HG03108 (cell line): ENCODE results near the gene KRT6B.
"Not testable (repeated sequence)": the region's sequence is repeated elsewhere in the genome, so short reads cannot be mapped to it uniquely, and the experiment has no call there.

Experiments
- ATAC-seq: cut with Tn5 transposase; IDR thresholded peaks from one replicate; pipeline ENCODE4 v1.9.1; 2021; ENCODE audit warnings: moderate library complexity; ENCODE audit not compliant: unreplicated experiment

KRT6B gene

DNA sequence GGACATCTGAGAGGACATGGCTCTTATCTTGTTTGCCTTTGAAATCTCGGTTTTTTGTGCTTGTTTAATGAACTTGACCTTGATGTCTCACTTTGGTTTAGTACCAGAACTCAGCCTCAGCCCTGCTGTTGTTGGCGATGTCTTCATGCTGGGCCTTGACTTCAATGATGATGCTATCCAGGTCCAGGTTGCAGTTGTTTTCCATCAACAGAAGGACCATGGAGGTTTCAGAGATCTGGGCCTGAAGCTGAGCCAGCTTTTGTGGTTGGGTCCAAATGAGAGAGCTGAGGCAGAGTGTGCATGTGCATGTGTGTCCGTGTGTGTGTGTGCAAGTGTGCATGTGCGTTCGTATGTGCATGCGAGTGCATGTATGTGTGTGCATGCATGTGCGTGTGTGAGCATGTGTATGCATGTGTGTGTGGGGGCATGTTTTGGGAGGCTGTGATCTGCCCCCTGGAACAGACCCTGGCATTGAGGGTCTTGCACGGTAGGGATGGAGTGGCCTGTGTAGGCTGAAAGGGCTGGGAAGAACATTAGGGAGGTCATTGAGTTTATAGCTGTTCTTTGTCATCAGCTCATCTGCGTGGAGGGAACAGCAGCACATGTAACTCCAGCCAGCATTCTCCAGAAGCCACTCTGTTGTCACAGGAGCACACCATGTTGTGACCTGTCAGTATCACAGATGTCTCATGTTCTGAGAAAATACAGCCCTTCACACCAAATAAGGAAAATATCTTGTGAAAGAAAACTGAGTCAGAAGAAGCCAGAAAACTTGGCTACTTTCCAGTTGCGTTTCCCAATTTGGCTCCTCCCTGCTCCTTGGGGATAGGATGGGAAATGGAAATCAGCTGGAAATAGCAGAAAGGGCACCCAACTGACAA, 35.8 kb downstream of the KRT6B start:
- no peak for ATAC-seq

DNA sequence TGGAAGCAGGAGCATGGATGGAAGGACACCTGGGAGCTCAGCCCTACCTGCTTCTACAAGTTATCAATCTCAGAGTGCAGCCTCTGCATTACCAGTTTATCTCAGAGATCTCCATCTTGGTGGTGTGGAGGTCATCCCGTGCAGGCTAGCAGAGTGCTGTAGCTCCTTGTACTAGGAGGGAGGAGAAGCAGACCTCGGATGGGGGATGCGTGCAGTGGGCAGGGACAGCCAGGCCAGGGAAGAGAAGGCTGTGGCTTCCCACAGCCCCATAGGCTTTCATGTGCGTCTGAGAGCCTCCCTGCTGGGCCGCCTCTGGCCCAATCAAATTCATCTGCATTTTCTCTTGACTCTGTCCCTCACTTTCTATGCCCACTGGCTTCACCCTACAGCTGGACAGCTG, 37.0 kb downstream of the KRT6B start:
- no peak for ATAC-seq

DNA sequence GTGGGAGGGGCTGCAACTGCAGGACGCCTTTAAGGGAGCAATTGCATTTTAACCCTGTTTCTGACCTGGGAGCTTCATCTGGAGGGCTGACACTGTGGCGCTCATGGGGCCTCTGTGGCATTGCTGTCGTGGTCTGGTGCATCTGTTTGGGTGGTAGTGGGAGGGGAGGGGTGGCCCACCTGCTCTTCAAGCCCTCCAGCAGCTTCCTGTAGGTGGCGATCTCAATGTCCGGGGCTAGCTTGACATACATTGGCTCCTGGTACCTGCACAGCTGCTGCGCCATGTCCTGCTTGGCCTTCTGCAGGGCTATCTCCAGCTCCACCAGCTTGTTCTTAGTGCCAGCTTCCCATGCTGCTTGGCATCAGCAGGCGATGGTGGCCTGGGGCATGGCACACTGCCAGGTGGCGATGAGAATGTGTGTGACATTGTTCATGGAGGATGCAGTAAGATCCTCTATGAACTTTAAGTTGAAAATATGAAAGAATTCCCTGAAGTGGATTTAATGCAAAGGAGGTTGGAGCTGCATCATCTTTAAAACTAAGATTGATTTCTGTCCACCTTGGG, 38.1 kb downstream of the KRT6B start:
- no peak for ATAC-seq

DNA sequence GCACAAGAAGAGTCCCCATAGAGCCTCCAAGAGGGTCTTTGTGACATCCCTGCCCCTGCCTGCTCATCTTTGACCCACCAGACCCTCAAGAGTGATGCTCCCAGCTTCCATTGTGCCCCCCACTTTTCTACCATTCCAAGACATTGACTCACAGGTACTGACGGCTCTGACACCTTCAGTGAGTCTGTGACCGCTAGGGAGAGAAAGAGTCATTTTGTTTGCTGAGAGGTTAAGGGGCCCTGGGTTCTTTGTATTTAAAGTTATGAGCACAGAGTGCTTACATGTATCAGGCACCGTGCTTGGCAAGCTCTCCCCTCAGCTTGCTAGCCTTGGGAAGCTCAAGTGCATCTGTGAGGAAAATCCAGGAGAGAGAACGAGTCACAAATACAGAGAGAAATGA, 38.7 kb downstream of the KRT6B start:
- ATAC-seq = no peak

DNA sequence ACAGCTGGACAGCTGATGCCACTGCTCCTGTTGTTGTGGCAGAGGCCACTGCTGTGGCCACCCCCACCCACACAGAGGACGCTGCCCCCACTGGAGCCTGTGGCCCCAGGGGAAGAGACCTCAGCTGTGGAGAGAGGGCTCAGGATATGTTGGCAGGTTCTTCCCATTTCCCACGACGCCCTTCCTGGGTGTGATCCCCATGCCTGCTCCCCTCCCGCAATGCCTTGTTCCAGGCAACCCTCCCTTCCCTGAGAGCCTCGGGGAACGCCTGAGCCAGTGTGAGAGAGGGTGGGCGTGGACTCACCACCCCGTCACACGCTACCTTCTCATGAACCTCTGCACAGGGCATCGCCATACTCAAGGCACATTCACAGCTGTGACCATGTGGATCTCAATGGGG, 40.1 kb downstream of the KRT6B start:
- no peak for ATAC-seq

DNA sequence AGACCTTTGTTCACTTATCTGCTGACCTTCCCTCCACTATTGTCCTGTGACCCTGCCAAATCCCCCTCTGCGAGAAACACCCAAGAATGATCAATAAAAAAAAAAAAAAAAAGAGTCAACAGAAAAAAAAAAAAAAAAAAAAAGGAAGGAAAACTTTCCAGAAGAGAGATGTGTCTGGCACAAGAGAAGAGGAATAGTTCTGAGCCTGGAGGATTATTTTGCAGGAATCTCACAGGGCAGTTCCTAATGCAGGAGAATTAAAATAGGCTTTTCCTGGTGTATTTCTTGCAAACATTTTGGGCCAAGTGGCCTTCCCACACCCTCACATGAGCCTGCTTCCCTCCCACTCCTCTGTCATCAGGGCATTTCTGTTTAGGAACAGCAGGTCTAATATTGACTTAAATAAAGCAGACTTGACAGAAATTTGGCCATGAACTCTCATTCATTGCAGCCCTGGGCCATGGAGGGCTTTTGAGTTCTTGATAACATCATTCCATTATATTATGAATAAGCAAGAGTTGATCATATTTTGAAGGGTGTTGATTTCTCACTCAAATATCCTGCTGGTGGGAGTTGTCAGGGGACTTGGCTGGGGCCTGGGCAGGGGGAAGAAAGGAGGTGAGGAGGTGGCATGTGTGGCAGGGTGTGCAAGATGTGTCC, 41.2 kb downstream of the KRT6B start:
- not testable (repeated sequence) for ATAC-seq

DNA sequence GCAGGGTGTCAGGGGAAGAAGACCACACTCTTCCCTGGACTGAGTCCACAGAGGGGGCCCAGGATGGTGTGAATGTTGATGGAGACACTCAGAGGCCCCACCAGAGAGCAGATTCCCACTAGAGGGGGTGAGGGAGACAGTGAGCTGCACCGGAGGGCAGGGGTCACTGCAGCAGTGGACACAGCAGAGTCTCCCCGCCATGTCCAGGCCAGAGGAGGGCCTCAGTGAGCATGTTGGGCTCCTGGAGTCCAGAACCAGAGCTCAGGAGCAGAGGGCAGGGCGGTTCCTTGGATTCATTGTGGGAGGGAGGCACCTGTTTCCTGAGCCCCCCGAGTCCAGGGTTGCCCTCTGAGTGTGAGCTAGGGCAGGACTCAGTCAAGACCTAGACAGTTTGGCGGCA, 44.0 kb downstream of the KRT6B start:
- ATAC-seq = no peak

DNA sequence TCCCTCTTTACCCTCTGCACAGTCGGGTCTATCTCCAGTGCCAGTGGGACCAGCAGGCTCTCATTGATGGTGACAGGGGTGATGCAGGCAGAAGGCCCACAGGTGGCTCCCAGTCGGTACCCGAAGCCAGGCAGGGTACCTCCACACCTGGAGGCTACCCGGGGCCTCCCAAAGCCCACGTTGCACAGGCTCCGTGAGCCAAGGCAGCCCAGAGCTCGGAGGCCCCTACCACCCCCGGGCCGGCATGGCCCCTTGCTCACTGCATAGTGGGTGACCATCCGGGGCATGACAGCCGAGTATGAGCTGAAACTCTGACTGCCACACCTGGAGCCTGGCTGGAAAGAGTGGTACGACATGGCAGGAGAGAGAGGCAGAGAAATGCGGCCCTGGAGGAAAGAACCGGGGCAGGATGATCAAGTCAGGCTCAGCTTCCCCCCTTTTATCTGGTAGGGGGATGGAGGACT, 46.0 kb downstream of the KRT6B start, which contains the start of gene KRT82:
KRT82 (minus strand) TSS at position 414 of the 464 bp plus-strand sequence; CDS start at position 356, 58 bp downstream.
- ATAC-seq = no peak

DNA sequence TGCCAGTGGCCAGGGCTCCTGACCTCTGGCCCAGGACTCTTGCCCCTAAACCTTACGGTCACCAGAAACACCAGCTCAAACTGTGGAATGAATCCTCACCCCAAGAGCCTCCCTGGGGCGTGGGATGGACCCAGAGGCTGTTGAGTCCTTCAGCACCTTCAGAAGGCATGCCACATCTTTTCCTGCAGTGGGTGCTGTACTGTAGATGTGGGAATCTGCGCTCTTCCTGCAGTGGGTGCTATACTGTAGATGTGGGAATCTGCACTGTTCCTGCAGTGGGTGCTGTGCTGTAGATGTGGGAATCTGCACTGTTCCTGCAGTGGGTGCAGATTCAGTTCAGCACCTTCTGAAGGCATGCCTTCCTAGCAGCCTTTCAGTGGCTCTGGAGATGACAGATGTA, 47.0 kb downstream of the KRT6B start:
- no peak for ATAC-seq

DNA sequence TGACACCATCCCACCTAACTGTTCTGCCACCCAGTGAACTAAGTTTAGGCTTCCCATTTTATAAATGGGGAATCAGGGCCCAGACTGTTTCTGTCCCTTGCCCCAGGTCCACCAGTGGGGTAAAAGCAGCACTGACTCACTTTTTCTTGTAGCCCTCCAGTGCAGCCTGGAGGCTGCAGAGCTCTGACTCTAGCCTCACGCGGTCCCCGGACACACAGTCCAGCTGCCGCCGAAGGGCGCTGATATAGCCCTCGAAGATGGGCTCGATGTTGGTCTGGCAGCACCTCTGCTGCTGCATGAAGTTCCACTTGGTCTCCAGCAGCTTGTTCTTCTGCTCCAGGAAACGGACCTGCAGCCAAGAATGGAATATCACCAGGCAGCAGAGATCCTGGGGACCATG, 48.4 kb downstream of the KRT6B start:
- ATAC-seq = no peak

DNA sequence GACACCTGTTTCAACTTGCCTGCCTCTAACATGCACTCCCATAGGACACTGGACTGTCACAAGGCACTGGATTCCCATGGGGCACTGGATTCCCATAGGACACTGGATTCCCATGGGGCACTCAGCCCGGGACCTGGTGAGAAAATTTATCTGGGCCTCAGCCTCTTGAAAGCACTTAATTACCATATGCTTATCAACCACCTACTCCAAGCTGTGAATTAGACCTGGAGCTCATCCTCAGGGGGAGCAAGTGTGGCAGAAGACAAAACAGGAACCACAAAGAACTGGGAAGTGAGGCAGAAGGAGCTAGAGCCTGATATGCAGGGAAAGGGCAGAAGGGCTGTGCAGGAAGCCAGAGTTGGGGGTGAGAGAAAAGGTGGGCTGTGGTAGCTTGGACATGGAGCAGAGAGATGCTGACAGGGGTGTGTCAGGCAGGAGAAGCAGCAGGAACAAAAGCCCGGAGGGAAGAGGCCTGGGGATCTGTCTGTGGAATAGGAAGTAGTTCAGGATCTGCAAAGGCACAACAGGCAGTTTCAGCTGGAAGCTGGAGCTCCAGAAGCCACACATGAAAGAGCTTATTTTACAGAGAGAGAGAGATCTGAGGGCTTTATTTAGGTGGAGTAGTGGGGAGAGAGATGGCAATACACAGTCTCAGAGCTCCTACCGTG, 48.9 kb downstream of the KRT6B start:
- no peak for ATAC-seq

DNA sequence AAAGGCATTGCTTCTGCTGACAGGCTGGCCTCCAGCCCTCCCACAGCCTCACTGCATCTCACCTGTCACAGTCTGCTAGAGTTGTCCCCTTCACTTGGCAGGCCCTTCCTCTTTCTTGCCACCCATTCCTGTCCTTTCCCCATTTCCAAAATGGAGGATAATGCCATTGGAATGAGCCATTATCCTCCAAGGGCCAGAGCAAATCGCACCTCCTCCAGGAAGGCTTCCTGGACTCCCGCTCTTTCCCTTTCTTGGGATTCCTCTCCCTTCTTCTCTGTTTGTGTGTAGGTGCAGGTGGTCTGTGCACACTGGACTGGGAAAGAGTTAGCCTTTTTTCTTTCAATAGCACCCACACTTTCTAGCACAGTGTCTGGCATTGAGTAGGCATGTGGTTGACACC, 49.6 kb downstream of the KRT6B start:
- ATAC-seq = no peak

DNA sequence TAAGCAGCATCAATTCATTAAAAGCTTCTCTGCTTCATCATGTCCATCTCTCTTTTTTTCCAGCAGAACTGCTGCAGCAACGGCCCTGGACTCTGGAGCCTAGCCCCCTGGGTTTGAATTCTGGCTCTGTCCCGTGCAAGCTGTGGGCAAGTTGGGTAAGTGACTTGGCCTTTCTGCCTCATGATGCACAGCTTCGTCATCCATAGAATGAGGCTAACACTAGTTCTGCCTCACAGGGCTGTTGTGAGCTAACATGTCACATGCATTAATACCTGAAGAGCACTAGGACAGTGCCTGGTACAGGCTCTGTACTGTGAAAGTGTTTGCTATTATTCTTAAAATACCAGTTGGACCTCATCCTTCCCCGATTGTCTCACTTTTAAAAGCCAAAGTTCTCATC, 50.0 kb downstream of the KRT6B start:
- no peak for ATAC-seq

DNA sequence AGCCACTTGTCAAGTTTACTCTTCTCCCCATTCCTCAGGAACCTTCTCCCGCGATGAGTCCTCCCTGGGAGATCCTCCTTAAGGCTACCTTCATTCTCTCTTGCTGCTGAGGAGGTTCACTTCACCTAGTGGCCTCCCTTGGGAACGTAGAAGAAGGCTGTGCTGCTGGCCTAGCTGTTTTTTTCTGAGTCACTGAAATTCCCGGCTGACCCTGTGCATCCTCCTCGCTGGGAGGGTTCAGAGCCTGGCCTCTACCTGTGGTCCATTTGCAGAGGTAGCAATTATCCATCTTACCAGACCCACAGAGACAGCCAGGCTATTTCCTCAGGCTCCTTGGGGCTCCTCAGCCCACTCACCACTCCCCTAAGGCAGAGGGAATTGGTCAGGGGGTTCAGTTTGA, 50.4 kb downstream of the KRT6B start:
- ATAC-seq = no peak

DNA sequence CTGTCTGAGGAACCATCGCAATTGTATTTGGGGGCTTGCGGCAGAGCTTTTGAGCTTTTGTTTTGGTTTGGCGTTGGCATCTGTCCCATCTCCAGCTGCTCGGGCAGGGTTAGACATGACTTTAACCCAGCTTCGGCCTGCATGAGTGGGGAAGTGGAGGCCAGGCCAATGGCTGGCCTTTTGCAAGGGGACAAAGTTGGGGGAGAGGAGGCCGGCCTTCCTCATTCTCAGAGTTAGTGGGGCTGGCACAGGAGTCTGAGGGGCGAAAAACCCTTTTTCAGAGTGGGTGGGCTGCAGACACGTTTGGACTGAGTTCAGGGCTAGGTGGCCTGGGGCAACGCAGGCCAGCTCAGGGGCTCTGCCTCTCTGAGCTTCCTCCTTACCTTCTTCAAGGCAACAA, 51.0 kb downstream of the KRT6B start:
- no peak for ATAC-seq

DNA sequence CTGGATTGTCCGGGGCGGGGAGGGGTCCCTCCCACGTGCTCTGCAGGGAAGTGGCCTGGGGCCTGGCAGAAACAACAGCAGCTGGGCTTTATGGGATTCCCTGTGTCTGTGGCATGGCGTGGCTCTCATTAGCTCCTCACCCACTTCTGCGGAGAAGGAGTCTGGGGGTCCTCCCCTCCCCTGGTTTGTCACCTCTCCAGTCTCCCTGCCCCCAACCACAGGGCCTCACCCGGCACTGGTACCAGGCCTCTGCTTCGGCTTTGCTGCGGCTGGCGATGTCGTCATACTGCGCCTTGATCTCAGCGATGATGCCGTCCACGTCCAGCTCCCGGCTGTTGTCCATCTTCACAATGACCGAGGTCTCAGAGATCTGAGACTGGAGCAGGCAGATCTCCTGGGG, 52.2 kb downstream of the KRT6B start:
- no peak for ATAC-seq

DNA sequence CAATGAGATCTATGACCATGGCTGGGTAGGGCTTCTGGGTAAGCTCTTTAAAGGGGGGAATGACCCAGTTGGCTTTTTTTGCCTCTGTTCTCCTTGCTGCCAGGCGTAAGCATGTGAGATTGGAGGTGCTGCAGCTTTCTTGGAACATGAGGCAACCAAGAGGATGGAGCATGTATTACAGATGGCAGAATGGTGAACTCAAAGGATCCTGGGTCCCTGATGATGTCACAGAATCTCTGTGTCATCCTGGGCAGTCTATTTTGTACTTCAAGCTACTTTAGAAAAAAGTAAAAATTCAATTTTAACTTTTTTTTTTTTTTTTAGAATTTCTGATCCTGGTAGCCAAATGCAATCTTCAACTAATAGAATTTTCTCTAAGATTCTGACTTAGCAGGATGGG, 53.8 kb downstream of the KRT6B start:
- ATAC-seq = no peak

DNA sequence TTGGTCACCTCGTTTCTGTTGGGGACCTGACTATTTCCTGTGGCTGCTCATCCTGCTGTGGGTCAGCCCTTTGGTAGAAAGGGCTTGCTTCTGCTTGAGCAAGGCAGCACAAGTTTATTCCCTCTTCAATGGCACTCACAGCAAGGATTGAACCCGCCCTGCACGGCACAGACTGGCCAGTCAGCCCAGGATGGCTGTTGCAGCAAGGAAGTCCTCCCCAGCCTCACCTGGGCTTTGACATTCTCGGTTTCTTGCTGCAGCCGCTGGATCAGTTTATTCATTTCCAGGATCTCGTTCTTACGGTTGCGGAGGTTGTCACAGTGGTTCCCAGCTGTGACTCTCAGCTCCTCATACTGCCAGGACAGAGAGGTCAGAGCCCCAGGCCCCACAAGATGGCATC, 55.3 kb downstream of the KRT6B start:
- no peak for ATAC-seq
